Measurements from ENCODE around the gene SEC63. TPM values are rescaled to one million over a fixed set of nuclear protein-coding genes. Genes with fewer than 3 reads are reported as not detected.
A peak's percentile ranks its signal among the peaks of the same experiment; 100 is the strongest.
"Not testable (repeated sequence)": the region's sequence is repeated elsewhere in the genome, so short reads cannot be mapped to it uniquely, and the experiment has no call there.

Gene SEC63
- total RNA-seq, 1 donor from 2014 or later: 25.3 TPM

GRCh38 chr6:107956181-107956580 lies 1.8 kb downstream of the SEC63 start:
- intact Hi-C loops (cut with DNase I): no loop called here
- no peaks in the 10 kb centered on the region for H3K27me3 ChIP-seq
- peak overlapping the region; percentile 84 for H3K27ac ChIP-seq
- TF ChIP-seq POLR2AphosphoS5 (IDR thresholded peaks at IDR 0.05; ENCODE audit: insufficient read depth in 1 of 2, low read depth in 1 of 2) (no peak), CTCF (IDR thresholded peaks at IDR 0.05) (no peak), POLR2A (IDR thresholded peaks at IDR 0.05) (no peak)
- peaks cover 44% of the 10 kb centered on the region for H3K4me1 ChIP-seq
- DNase-seq (ENCODE audit: extremely low spot score in 2 of 2): no peak
- no peaks in the 10 kb centered on the region for H3K36me3 ChIP-seq
- H3K9me3 ChIP-seq: no peaks in the 10 kb centered on the region
- H3K4me3 ChIP-seq: peak overlapping the region; percentile 81 to 84

- H3K27ac ChIP-seq; H3K4me3 ChIP-seq; H3K9me3 ChIP-seq; H3K36me3 ChIP-seq; DNase-seq (ENCODE audit: extremely low spot score in 2 of 2); H3K27me3 ChIP-seq; intact Hi-C loops (cut with DNase I): not testable (repeated sequence)
- H3K4me1 ChIP-seq: peaks cover 52% of the 10 kb centered on the region
Measured at GRCh38 chr6:107953858-107954414, 4.1 kb downstream of the SEC63 start.

- no peak for TF ChIP-seq CTCF (IDR thresholded peaks at IDR 0.05)
- no peak for TF ChIP-seq POLR2AphosphoS5 (IDR thresholded peaks at IDR 0.05; ENCODE audit: insufficient read depth in 1 of 2, low read depth in 1 of 2)
- no peak for TF ChIP-seq POLR2A (IDR thresholded peaks at IDR 0.05)
- no peak for DNase-seq (ENCODE audit: extremely low spot score in 2 of 2)
- peaks cover 56% of the 10 kb centered on the region for H3K4me1 ChIP-seq
- no peaks in the 10 kb centered on the region for H3K27me3 ChIP-seq
- intact Hi-C loops (cut with DNase I): no loop called here
- H3K27ac ChIP-seq: no peak overlapping the region
- no peaks in the 10 kb centered on the region for H3K9me3 ChIP-seq
- no peak overlapping the region for H3K4me3 ChIP-seq
- H3K36me3 ChIP-seq: no peaks in the 10 kb centered on the region
Measured at GRCh38 chr6:107943626-107944439, 14.2 kb downstream of the SEC63 start.

- Histone ChIP-seq H3K36me3 (no peaks in the 10 kb centered on the region), H3K9me3 (no peaks in the 10 kb centered on the region), H3K4me1 (peaks cover 43% of the 10 kb centered on the region), H3K27me3 (no peaks in the 10 kb centered on the region), H3K27ac (no peak overlapping the region), H3K4me3 (no peak overlapping the region)
- TF ChIP-seq POLR2A (IDR thresholded peaks at IDR 0.05) (no peak), POLR2AphosphoS5 (IDR thresholded peaks at IDR 0.05; ENCODE audit: insufficient read depth in 1 of 2, low read depth in 1 of 2) (no peak), CTCF (IDR thresholded peaks at IDR 0.05) (no peak)
- intact Hi-C loops (cut with DNase I): no loop called here
- DNase-seq (ENCODE audit: extremely low spot score in 2 of 2): no peak
Measured at GRCh38 chr6:107942142-107942541, 15.9 kb downstream of the SEC63 start.

- DNase-seq (ENCODE audit: extremely low spot score in 2 of 2): no peak
- no peak overlapping the region for H3K27ac ChIP-seq
- H3K4me1 ChIP-seq: peaks cover 47% of the 10 kb centered on the region
- no peak overlapping the region for H3K4me3 ChIP-seq
- TF ChIP-seq CTCF (IDR thresholded peaks at IDR 0.05) (no peak), POLR2A (IDR thresholded peaks at IDR 0.05) (no peak), POLR2AphosphoS5 (IDR thresholded peaks at IDR 0.05; ENCODE audit: insufficient read depth in 1 of 2, low read depth in 1 of 2) (no peak)
- H3K36me3 ChIP-seq: no peaks in the 10 kb centered on the region
- H3K9me3 ChIP-seq: no peaks in the 10 kb centered on the region
- no peaks in the 10 kb centered on the region for H3K27me3 ChIP-seq
- intact Hi-C loops (cut with DNase I): no loop called here
Measured at GRCh38 chr6:107941627-107942026, 16.4 kb downstream of the SEC63 start.

Measured in vagina (tissue), 2 donors.